Endothelial cell of umbilical vein (primary cell): Measurements from ENCODE around the gene OR10H4. TPM values are rescaled to one million over a fixed set of nuclear protein-coding genes. Genes with fewer than 3 reads are reported as not detected.

Experiments
- BruUV-seq: library from RNA; stranded (reverse); fragments of 400-500 nt; replicated peaks from 2 replicates; lab custom pipeline; 2021; lab: Mats Ljungman, UMichigan
- CTCF ChIA-PET: fragments of 300-600, 350-600 bp; sonication (Branson Sonifier 250); formaldehyde crosslinking; loops from one replicate; lab custom pipeline; 2021; ENCODE audit warnings: antibody characterized with exemption, inconsistent platforms; lab: Charles Lee
- POLR2A ChIA-PET: fragments of 300-600, 350-600 bp; sonication (Branson Sonifier 250); formaldehyde crosslinking; loops from one replicate; lab custom pipeline; 2021; ENCODE audit warnings: antibody characterized with exemption, inconsistent platforms; lab: Charles Lee
- DNase-seq: peaks from one replicate; pipeline ENCODE4 v3.0.0-alpha.2; 2011; ENCODE audit warnings: low read depth, low spot score
- FAIRE-seq: peaks from 2 replicates; lab custom pipeline; 2011; peaks lifted over from hg19 to GRCh38; lab: Jason Lieb, UNC
- H2AFZ ChIP-seq: 2 replicates; pipeline ENCODE4 v1.6.0; 2012; ENCODE audit warnings: low read depth, low read length, control low read depth, inconsistent platforms
- H3K27ac ChIP-seq: 2 replicates; pipeline ENCODE4 v1.5.1; 2011; ENCODE audit warnings: low read depth, mild to moderate bottlenecking, control low read depth, low read length, moderate library complexity; ENCODE audit not compliant: insufficient read depth
- H3K27me3 ChIP-seq, 2 experiments: 2 replicates each; pipeline versions ENCODE4 v1.6.0 to v1.6.1; 2011; ENCODE audit warnings: low read length in 2 of 2, mixed read lengths in 1 of 2; ENCODE audit not compliant: control insufficient read depth in 2 of 2, insufficient read depth in 2 of 2
- H3K36me3 ChIP-seq, 2 experiments: 2 replicates in 1 of 2; 3 replicates in 1 of 2; pipeline ENCODE4 v1.5.1; 2011; ENCODE audit warnings: low read length in 2 of 2, mild to moderate bottlenecking in 1 of 2, moderate library complexity in 1 of 2; ENCODE audit not compliant: control insufficient read depth in 2 of 2, insufficient read depth in 2 of 2; ENCODE audit errors: extremely low read depth in 1 of 2
- H3K4me1 ChIP-seq: 3 replicates; pipeline ENCODE4 v1.5.1; 2011; ENCODE audit warnings: mild to moderate bottlenecking, low read length; ENCODE audit not compliant: control insufficient read depth, insufficient read depth; ENCODE audit errors: extremely low read depth
- H3K4me2 ChIP-seq: 2 replicates; pipeline ENCODE4 v1.6.1; 2011; ENCODE audit warnings: low read length, control low read depth, mixed read lengths; ENCODE audit not compliant: insufficient read depth
- H3K4me3 ChIP-seq, 3 experiments: fragments of 200-600 bp in 1 of 3; sonication (generic), shearing (Covaris generic) in 1 of 3; replicated peaks in 1 of 3; 2 replicates each; pipeline ENCODE4 v1.5.1; 2011 to 2016; ENCODE audit warnings: control low read depth in 3 of 3, low read length in 3 of 3, mild to moderate bottlenecking in 2 of 3, inconsistent platforms in 1 of 3, low read depth in 1 of 3, moderate library complexity in 1 of 3; ENCODE audit not compliant: insufficient read depth in 1 of 3
- H3K79me2 ChIP-seq: 2 replicates; pipeline ENCODE4 v1.6.0; 2012; ENCODE audit warnings: low read length, inconsistent platforms; ENCODE audit not compliant: control insufficient read depth, insufficient read depth
- H3K9ac ChIP-seq: replicated peaks from 2 replicates; pipeline ENCODE3; 2011; ENCODE audit warnings: low read length, control low read depth; ENCODE audit not compliant: insufficient read depth; ENCODE audit errors: extremely low read depth
- H3K9me1 ChIP-seq: replicated peaks from 3 replicates; pipeline ENCODE4 v1.6.0; 2011; ENCODE audit warnings: mild to moderate bottlenecking, low read length; ENCODE audit not compliant: control insufficient read depth, insufficient read depth; ENCODE audit errors: extremely low read depth
- H3K9me3 ChIP-seq: replicated peaks from 2 replicates; pipeline ENCODE4 v1.5.1; 2012; ENCODE audit warnings: low read length, inconsistent platforms; ENCODE audit not compliant: control insufficient read depth, insufficient read depth
- H4K20me1 ChIP-seq: replicated peaks from 2 replicates; pipeline ENCODE3; 2011; ENCODE audit warnings: mild to moderate bottlenecking, low read length; ENCODE audit not compliant: control insufficient read depth, insufficient read depth; ENCODE audit errors: extremely low read depth
- EZH2 ChIP-seq: IDR thresholded peaks from 2 replicates; pipeline ENCODE4 v1.6.1; 2012; ENCODE audit warnings: borderline replicate concordance, low read depth, mild to moderate bottlenecking, moderate library complexity, low read length, inconsistent platforms; ENCODE audit not compliant: severe bottlenecking
- FOS ChIP-seq: IDR thresholded peaks from 2 replicates; pipeline ENCODE4 v1.6.1; 2011; ENCODE audit warnings: mild to moderate bottlenecking, low read length, moderate library complexity, borderline replicate concordance; ENCODE audit not compliant: insufficient read depth
- GATA2 ChIP-seq: IDR thresholded peaks from 2 replicates; pipeline ENCODE4 v1.7.0; 2011; ENCODE audit warnings: low read depth, mild to moderate bottlenecking, moderate library complexity, mixed read lengths, low read length; ENCODE audit not compliant: insufficient read length, insufficient read depth
- JUN ChIP-seq: IDR thresholded peaks from 2 replicates; pipeline ENCODE4 v1.6.1; 2011; ENCODE audit warnings: borderline replicate concordance, low read depth; ENCODE audit not compliant: insufficient read length, insufficient read depth
- MYC ChIP-seq: IDR thresholded peaks from one replicate; pipeline ENCODE4 v1.6.1; 2011; ENCODE audit warnings: mild to moderate bottlenecking, low read depth, low read length
- POLR2A ChIP-seq: IDR thresholded peaks from 2 replicates; pipeline ENCODE4 v1.6.1; 2012; ENCODE audit warnings: low read depth, mild to moderate bottlenecking, control low read depth, low read length
- POLR2AphosphoS5 ChIP-seq: IDR thresholded peaks from 2 replicates; pipeline ENCODE4 v1.6.1; 2012; ENCODE audit warnings: low read depth, mild to moderate bottlenecking, control low read depth, low read length, moderate library complexity; ENCODE audit not compliant: insufficient read depth
- dilution Hi-C: fragments of 300-500 bp; cut with MboI; formaldehyde crosslinking; loops from one replicate; pipeline ENCODE4 v1.15.0; 2019; ENCODE audit warnings: low sequenced_read_pairs; ENCODE audit not compliant: extremely low pct_ligation_motif_present
- intact Hi-C: fragments of 100-400 bp; cut with micrococcal nuclease; formaldehyde crosslinking; loops from one replicate; pipeline ENCODE4 v1.10.0; 2022
- polyA plus RNA-seq, 4 experiments: library from polyadenylated mRNA; depleted of rRNA in 3 of 4; stranded (reverse) in 3 of 4; unstranded in 1 of 4; fragments of >200 nt; gene quantifications; 2 replicates each; pipeline versions ENCODE4 v1.2.1 to v1.2.3, GENCODE V29; 2011 to 2012; ENCODE audit warnings: missing spikeins in 1 of 4
- total RNA-seq: library from RNA; stranded (reverse); gene quantifications from 2 replicates; pipeline ENCODE4 v1.2.3, GENCODE V29; 2021
- TF ChIP-seq, protein P1 (sequence below): IDR thresholded peaks from 2 replicates; pipeline ENCODE4 v1.6.1; 2011; ENCODE audit not compliant: insufficient read depth, insufficient read length
- TF ChIP-seq, protein P2 (sequence below), 2 donors: IDR thresholded peaks; 1 replicate in 1 of 2; 2 replicates in 1 of 2; pipeline ENCODE4 v1.5.1; 2011; ENCODE audit warnings: low read length in 2 of 2, mild to moderate bottlenecking in 2 of 2, moderate library complexity in 2 of 2, control low read depth in 1 of 2, inconsistent platforms in 1 of 2, low read depth in 1 of 2; ENCODE audit not compliant: insufficient read depth in 1 of 2; ENCODE audit errors: extremely low read depth in 1 of 2

The OR10H4 gene
- total and polyA plus RNA-seq, 2 donors (not counting 3 experiments of a cell fraction or from before 2014, with no cell fraction given) = not detected

DNA sequence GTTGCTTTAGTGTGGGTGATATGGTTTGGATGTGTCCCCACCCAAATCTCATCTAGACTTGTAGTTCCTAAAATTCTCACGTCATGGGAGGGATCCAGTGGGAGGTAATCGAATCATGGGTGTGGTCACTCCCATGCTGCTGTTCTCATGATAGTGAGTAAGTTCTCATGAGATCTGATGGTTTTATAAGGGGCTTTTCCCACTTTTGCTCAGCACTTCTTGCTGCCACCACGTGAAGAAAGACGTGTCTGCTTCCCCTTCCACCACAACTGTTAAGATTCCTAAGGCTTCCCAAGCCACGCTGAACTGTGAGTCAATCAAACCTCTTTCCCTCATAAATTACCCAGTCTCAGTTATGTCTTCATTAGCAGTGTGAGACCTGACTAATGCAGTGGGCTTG lies 26.0 kb downstream of the OR10H4 start:
- intact Hi-C loops = no loop called here
- no TSS peak for BruUV-seq
- POLR2A ChIA-PET = no interaction called here

More for the DNA sequence above, 26.0 kb downstream of the OR10H4 start:
- Histone ChIP-seq H3K4me1 (no peaks in the 10 kb centered on the region), H2AFZ (no peak overlapping the region), H3K79me2 (no peaks in the 10 kb centered on the region), H3K9me1 (no peaks in the 10 kb centered on the region), H4K20me1 (no peaks in the 10 kb centered on the region), H3K27me3 (no peaks in the 10 kb centered on the region), H3K4me3 (no peak overlapping the region), H3K9me3 (no peaks in the 10 kb centered on the region), H3K4me2 (no peak overlapping the region), H3K27ac (no peak overlapping the region), H3K9ac (no peak overlapping the region), H3K36me3 (no peaks in the 10 kb centered on the region)
- TF ChIP-seq, protein P1, sequence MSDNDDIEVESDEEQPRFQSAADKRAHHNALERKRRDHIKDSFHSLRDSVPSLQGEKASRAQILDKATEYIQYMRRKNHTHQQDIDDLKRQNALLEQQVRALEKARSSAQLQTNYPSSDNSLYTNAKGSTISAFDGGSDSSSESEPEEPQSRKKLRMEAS = no peak
- no peak for TF ChIP-seq FOS
- TF ChIP-seq JUN = no peak
- no peak for TF ChIP-seq GATA2
- no peak for TF ChIP-seq POLR2AphosphoS5
- TF ChIP-seq, protein P2, sequence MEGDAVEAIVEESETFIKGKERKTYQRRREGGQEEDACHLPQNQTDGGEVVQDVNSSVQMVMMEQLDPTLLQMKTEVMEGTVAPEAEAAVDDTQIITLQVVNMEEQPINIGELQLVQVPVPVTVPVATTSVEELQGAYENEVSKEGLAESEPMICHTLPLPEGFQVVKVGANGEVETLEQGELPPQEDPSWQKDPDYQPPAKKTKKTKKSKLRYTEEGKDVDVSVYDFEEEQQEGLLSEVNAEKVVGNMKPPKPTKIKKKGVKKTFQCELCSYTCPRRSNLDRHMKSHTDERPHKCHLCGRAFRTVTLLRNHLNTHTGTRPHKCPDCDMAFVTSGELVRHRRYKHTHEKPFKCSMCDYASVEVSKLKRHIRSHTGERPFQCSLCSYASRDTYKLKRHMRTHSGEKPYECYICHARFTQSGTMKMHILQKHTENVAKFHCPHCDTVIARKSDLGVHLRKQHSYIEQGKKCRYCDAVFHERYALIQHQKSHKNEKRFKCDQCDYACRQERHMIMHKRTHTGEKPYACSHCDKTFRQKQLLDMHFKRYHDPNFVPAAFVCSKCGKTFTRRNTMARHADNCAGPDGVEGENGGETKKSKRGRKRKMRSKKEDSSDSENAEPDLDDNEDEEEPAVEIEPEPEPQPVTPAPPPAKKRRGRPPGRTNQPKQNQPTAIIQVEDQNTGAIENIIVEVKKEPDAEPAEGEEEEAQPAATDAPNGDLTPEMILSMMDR (IDR thresholded peaks at IDR 0.05; ENCODE audit: extremely low read depth in 1 of 2, insufficient read depth in 1 of 2, low read depth in 1 of 2, low read length in 2 of 2) = no peak
- TF ChIP-seq POLR2A = no peak
- TF ChIP-seq EZH2 = no peak
- TF ChIP-seq MYC = no peak
- dilution Hi-C loops = no loop called here
- CTCF ChIA-PET = no interaction called here
- DNase-seq = no peak
- FAIRE-seq = no peak
